IPS-15b (cell line): ENCODE data around the gene PHF19.
A peak's percentile ranks its signal among the peaks of the same experiment; 100 is the strongest.

Experiments
- H3K27me3 ChIP-seq: one replicate; pipeline ENCODE4 v1.6.1; 2013; ENCODE audit warnings: low read length; ENCODE audit not compliant: control insufficient read depth, insufficient read depth
- H3K36me3 ChIP-seq: one replicate; pipeline ENCODE4 v1.6.1; 2013; ENCODE audit warnings: low read length; ENCODE audit not compliant: control insufficient read depth, insufficient read depth
- H3K4me1 ChIP-seq: one replicate; pipeline ENCODE4 v1.6.1; 2013; ENCODE audit warnings: mild to moderate bottlenecking, low read length; ENCODE audit not compliant: control insufficient read depth, insufficient read depth
- H3K4me3 ChIP-seq: one replicate; pipeline ENCODE4 v1.5.1; 2013; ENCODE audit warnings: low read depth, low read length
- H3K9ac ChIP-seq: one replicate; pipeline ENCODE4 v1.6.1; 2013; ENCODE audit warnings: low read depth, mild to moderate bottlenecking, low read length
- H3K9me3 ChIP-seq: one replicate; pipeline ENCODE4 v1.6.1; 2013; ENCODE audit warnings: mild to moderate bottlenecking, low read length; ENCODE audit not compliant: control insufficient read depth, insufficient read depth

Gene PHF19

DNA sequence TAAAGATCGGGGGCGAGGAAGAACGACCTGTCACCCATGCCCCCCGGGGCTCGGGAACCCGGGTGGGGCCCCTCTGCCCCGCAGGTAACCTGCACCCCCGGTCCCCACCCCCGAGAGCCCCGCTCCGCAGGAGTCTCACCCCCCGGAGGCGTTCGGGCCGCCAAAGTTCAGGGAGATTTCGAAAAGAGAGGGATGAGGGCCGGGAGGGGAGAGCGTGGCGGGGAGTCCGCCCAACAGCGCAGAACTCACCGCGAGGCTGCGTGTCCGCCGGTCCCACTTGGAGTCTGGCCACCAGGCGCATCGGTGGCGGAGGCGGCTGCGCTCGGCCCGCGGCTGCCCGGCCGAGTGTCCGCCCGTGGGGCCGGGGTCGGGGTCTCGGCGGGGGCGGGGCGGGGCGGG is at the start of gene PHF19:
Gene PHF19 (minus strand): TSS at position 347 of the 399 bp plus-strand sequence. CDS start 2,447 bp downstream, outside the sequence.
- Histone ChIP-seq H3K9me3 (no peaks in the 10 kb centered on the region), H3K9ac (peak within 1 kb of the TSS; percentile 49), H3K4me3 (peak within 1 kb of the TSS; percentile 69), H3K4me1 (peaks cover 35% of the 10 kb centered on the region), H3K36me3 (no peaks in the 10 kb centered on the region), H3K27me3 (peaks cover 3% of the 10 kb centered on the region)

DNA sequence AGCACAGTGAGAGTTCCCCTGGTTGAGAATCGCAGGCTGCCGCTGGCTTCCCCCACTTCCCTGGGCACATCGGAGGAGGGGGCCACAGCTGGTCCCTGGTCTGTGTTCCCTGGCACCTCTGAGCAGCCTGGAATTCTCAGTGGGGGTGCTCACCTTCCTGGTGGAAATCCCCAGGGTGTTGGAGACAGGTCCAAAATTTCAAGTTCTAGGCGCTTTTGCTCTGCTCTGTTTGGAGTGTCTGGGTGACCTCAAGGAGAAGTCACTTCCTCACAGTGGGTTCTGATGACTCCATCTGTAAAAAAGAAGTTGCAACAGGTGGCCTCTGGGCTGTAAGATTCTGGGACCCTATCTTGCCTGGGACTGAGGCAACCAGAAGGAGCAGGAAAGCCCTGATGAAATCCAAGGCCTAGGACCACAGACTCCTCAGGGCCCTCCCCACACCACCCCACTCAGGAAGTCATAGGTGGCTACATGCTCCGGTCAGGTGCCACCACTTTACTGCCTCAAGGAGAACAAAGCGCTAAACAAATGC is 49.5 kb upstream of the PHF19 start, which contains the start of gene TRAF1:
Gene TRAF1 (minus strand): TSS at position 400 of the 532 bp plus-strand sequence. CDS start 721 bp downstream, outside the sequence.
- Histone ChIP-seq H3K4me1 (peaks cover 15% of the 10 kb centered on the region), H3K9me3 (no peaks in the 10 kb centered on the region), H3K9ac (no peak within 1 kb of the TSS), H3K4me3 (no peak within 1 kb of the TSS), H3K36me3 (no peaks in the 10 kb centered on the region), H3K27me3 (peaks cover 14% of the 10 kb centered on the region)

DNA sequence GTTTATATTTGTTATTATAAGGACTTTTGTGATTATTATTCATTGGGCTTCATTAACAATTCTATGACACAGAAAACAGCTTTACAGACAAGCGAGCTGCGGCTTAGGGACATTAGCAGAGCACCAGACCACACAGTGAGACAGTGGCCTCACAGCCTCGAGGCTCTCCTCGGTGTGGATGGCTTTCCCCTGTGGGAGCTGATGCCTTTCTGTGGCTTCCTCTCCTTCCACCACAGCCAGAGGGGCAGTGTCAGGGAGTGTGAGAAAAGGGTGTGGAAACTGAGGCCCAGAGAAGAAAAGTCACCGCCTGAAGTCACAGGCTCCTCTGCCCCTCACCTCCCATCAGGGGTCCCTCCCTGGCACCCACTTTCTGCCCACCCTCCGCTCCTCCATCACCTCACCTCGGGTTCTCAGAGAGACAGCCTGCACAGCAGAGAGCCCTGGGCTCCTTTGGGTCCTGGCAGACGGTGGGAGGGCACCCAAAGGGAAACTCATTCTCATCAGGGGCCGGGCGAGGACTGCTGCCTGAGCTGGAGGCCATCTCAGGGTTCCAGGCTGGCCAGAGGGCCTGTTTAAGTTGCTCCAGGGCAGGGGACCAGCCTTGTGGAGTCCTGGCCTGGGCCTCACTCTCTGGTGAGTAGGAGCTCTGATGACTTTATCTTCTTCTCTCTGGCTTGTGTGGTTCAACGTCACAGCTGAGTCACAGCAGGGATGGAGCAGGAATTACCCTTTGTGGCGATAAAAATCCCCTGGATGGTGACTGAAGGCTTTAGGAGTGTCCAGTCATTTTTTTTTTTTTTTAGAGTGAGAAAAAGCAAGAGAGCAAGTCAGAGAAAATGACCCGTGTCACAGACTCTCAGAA is 48.8 kb upstream of the PHF19 start:
- Histone ChIP-seq H3K4me3 (no peak overlapping the region), H3K27me3 (peaks cover 14% of the 10 kb centered on the region), H3K9ac (no peak overlapping the region), H3K36me3 (no peaks in the 10 kb centered on the region), H3K9me3 (no peaks in the 10 kb centered on the region), H3K4me1 (peaks cover 15% of the 10 kb centered on the region)

GRCh38 chr9:120924698-120925534 is 47.9 kb upstream of the PHF19 start:
- no peak overlapping the region for H3K4me3 ChIP-seq
- no peaks in the 10 kb centered on the region for H3K9me3 ChIP-seq
- peaks cover 15% of the 10 kb centered on the region for H3K4me1 ChIP-seq
- no peaks in the 10 kb centered on the region for H3K36me3 ChIP-seq
- H3K27me3 ChIP-seq: peaks cover 14% of the 10 kb centered on the region
- H3K9ac ChIP-seq: no peak overlapping the region

- no peak overlapping the region for H3K9ac ChIP-seq
- H3K4me1 ChIP-seq: peaks cover 15% of the 10 kb centered on the region
- no peaks in the 10 kb centered on the region for H3K9me3 ChIP-seq
- peaks cover 14% of the 10 kb centered on the region for H3K27me3 ChIP-seq
- H3K4me3 ChIP-seq: no peak overlapping the region
- no peaks in the 10 kb centered on the region for H3K36me3 ChIP-seq
Observed at GRCh38 chr9:120923620-120924328, 46.8 kb upstream of the PHF19 start.

- Histone ChIP-seq H3K9me3 (no peaks in the 10 kb centered on the region), H3K4me1 (peaks cover 12% of the 10 kb centered on the region), H3K4me3 (no peak overlapping the region), H3K36me3 (no peaks in the 10 kb centered on the region), H3K9ac (no peak overlapping the region), H3K27me3 (peaks cover 8% of the 10 kb centered on the region)
Observed at GRCh38 chr9:120922404-120923195, 45.6 kb upstream of the PHF19 start.

- peaks cover under 1% of the 10 kb centered on the region for H3K27me3 ChIP-seq
- H3K4me1 ChIP-seq: peaks cover 12% of the 10 kb centered on the region
- no peak overlapping the region for H3K9ac ChIP-seq
- no peak overlapping the region for H3K4me3 ChIP-seq
- H3K36me3 ChIP-seq: no peaks in the 10 kb centered on the region
- no peaks in the 10 kb centered on the region for H3K9me3 ChIP-seq
Observed at GRCh38 chr9:120921661-120922181, 44.7 kb upstream of the PHF19 start.

GRCh38 chr9:120920806-120921178 is 43.8 kb upstream of the PHF19 start:
- Histone ChIP-seq H3K9ac (no peak overlapping the region), H3K36me3 (no peaks in the 10 kb centered on the region), H3K27me3 (no peaks in the 10 kb centered on the region), H3K9me3 (no peaks in the 10 kb centered on the region), H3K4me3 (no peak overlapping the region), H3K4me1 (peaks cover 9% of the 10 kb centered on the region)

DNA sequence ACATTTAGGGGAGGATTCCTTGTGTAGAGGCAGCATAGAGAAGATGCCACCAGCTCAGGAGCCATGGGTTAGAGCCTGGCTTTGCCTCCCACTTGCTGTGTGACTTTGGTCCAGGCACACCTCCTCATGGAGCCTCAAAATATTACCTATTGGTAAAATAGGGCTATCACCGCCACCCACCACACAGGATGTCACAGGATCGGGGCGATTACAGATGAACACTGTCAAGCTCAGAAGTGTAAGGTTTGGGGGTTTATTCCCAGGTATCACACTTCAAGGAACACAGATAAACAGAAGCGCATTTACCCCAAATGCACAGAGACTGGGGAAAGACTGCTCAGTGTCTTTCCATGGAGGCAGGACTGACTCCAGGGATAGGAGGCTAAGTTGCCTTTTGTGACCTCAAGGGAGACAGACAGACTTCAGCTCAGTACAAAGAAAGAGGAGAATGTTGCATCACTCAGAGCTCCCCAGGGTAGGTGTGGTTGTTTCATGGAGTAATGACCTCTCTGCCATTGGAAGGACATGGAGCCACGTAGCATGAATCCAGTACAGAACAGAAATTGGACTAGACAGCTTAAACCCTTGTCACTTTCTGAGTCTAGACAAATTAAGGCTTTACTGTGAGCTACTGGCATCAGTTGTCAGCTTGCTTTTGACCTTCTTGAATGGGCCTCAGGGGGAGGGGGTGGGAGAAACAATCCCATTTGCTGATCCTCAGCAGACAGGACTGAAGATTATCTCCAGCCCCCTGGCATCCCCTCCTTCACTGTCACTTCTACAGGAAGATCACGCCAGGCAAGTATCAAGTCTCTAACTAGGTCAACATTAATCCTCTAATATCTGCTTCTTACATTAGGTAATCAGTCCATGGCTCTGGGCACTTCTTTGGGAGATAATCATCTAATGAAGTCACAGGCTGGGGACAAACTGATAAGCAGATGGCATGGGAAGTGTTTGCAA is 43.1 kb upstream of the PHF19 start:
- H3K36me3 ChIP-seq: no peaks in the 10 kb centered on the region
- H3K4me1 ChIP-seq: peaks cover 8% of the 10 kb centered on the region
- no peak overlapping the region for H3K4me3 ChIP-seq
- H3K9me3 ChIP-seq: no peaks in the 10 kb centered on the region
- no peak overlapping the region for H3K9ac ChIP-seq
- H3K27me3 ChIP-seq: no peaks in the 10 kb centered on the region
